ENCODE results near the gene NDUFS4. TPM values are rescaled to one million over a fixed set of nuclear protein-coding genes. Genes with fewer than 3 reads are reported as not detected.
"Not testable (repeated sequence)": the region's sequence is repeated elsewhere in the genome, so short reads cannot be mapped to it uniquely, and the experiment has no call there.

NDUFS4 gene
- 10 to 100 TPM; 64.5 to 77.8 (median 67.5) TPM for total RNA-seq

DNA sequence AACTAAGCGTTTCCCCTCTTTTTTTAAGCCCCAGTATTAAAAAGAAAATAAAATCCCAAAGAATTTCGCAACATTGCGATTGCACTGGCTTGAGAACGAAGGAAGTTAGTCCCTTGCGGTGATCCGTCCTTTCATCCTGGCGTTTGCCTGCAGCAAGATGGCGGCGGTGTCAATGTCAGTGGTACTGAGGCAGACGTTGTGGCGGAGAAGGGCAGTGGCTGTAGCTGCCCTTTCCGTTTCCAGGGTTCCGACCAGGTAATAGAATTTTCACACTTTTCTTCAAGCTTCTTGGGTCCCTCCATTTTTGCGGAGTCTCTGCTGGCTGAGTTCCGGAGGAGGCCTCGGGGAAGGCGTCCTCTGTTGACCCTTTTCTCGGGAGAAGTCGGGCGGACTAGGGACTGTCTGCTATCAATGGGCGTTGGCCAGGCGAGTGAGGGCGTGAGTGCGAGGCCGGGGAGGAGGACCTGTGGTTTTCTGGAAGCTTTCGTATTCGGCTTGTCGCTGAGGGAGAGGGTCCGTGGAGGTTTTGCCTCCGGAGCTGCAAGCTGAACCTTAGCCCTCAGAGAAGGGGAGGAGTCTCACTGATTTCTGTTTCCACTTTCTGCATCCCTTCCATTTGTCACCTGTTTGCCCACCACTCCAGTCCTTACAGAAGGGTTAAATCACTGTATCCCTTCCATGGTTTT is at the start of gene NDUFS4:
TSS of gene NDUFS4 (plus strand) at position 134 of the 686 bp plus-strand sequence. CDS start at position 158, 24 bp downstream.
- Histone ChIP-seq H3K36me3 (no peaks in the 10 kb centered on the region), H3K9me3 (no peaks in the 10 kb centered on the region), H3K4me1 (peaks cover 35% of the 10 kb centered on the region), H3K4me3 (peak within 1 kb of the TSS; percentile 92), H3K27me3 (peaks cover 3% of the 10 kb centered on the region), H3K27ac (peak within 1 kb of the TSS; percentile 90)
- TF ChIP-seq POLR2A (IDR thresholded peaks at IDR 0.05) (no peak), EP300 (IDR thresholded peaks at IDR 0.05) (no peak), POLR2AphosphoS5 (IDR thresholded peaks at IDR 0.05) (peak in 2 of 3 donors; percentile 57 to 98)
- TF ChIP-seq, protein P1, sequence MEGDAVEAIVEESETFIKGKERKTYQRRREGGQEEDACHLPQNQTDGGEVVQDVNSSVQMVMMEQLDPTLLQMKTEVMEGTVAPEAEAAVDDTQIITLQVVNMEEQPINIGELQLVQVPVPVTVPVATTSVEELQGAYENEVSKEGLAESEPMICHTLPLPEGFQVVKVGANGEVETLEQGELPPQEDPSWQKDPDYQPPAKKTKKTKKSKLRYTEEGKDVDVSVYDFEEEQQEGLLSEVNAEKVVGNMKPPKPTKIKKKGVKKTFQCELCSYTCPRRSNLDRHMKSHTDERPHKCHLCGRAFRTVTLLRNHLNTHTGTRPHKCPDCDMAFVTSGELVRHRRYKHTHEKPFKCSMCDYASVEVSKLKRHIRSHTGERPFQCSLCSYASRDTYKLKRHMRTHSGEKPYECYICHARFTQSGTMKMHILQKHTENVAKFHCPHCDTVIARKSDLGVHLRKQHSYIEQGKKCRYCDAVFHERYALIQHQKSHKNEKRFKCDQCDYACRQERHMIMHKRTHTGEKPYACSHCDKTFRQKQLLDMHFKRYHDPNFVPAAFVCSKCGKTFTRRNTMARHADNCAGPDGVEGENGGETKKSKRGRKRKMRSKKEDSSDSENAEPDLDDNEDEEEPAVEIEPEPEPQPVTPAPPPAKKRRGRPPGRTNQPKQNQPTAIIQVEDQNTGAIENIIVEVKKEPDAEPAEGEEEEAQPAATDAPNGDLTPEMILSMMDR (IDR thresholded peaks at IDR 0.05), result no peak
- under 1% methylated on average over 30 of the region's 30 CpGs for WGBS
- peak; percentile 88 for DNase-seq (ENCODE audit: low spot score in 2 of 2)

DNA sequence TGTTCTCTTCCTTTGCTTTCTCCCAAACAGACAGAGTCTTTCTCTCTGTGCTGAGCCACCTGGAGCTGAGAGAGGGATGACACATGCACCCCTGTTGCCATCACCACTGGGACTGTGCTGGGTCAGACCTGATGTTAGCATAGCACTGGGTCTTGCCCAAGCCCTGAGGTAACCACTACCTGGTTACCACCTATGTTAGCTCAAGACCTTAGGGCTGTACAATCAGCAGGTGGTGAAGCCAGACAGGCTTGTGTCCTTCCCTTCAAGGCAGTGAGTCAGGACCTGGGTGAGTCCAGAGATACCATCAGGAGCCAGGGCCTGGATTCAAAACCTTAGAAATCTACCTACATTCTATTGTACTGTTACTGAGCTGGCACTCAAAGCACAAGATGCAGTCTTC is 47.9 kb upstream of the NDUFS4 start:
- Histone ChIP-seq H3K9me3 (peaks cover 19% of the 10 kb centered on the region), H3K36me3 (no peaks in the 10 kb centered on the region), H3K4me1 (no peaks in the 10 kb centered on the region), H3K4me3 (no peak overlapping the region), H3K27me3 (no peaks in the 10 kb centered on the region), H3K27ac (no peak overlapping the region)
- TF ChIP-seq POLR2A (IDR thresholded peaks at IDR 0.05) (no peak), EP300 (IDR thresholded peaks at IDR 0.05) (no peak), POLR2AphosphoS5 (IDR thresholded peaks at IDR 0.05) (no peak)
- TF ChIP-seq, protein P1 (IDR thresholded peaks at IDR 0.05), result no peak
- DNase-seq (ENCODE audit: low spot score in 2 of 2), result no peak

DNA sequence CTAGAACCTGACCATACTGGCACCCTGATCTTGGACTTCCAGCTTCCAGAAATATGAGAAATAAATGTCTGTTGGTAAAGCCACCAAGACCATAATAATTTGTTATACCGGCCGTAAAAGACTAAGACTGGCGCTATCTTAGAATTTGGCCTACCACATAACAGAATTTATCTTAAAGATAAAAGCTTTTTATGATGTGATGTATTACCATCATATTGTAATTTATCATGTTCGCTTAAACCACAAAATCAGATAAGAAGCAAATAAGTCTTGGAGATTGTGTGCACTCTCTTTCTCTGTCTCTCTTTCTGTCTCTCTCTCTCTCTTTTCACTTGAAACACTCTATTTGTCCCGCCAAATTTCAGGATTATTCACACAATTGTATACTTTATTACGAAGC is 44.5 kb upstream of the NDUFS4 start:
- TF ChIP-seq POLR2A (IDR thresholded peaks at IDR 0.05), result no peak
- no peak for TF ChIP-seq EP300 (IDR thresholded peaks at IDR 0.05)
- TF ChIP-seq POLR2AphosphoS5 (IDR thresholded peaks at IDR 0.05), result no peak
- TF ChIP-seq, protein P1 (IDR thresholded peaks at IDR 0.05), result no peak
- Histone ChIP-seq H3K9me3 (no peaks in the 10 kb centered on the region), H3K27ac (no peak overlapping the region), H3K27me3 (no peaks in the 10 kb centered on the region), H3K4me1 (no peaks in the 10 kb centered on the region), H3K4me3 (no peak overlapping the region), H3K36me3 (no peaks in the 10 kb centered on the region)
- no peak for DNase-seq (ENCODE audit: low spot score in 2 of 2)
- WGBS, result 79% methylated on average over 6 of the region's 6 CpGs

DNA sequence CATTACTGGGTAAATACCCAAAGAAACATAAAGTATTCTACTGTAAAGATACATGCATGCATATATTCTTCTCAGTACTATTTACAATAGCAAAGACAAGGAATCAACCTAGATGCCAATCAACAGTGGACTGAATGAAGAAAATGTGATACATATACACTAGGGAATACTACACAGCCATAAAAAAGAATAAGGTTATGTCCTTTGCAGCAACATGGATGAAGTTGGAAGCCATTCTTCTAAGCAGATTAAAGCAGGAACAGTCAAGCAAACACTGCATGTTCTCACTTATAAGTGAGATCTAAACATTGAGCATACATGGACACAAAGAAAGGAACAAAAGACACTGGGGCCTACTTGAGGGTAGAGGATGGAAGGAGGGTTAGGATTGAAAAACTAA is 39.6 kb upstream of the NDUFS4 start:
- no peaks in the 10 kb centered on the region for H3K9me3 ChIP-seq
- no peak for TF ChIP-seq POLR2A (IDR thresholded peaks at IDR 0.05)
- TF ChIP-seq POLR2AphosphoS5 (IDR thresholded peaks at IDR 0.05), result no peak
- TF ChIP-seq EP300 (IDR thresholded peaks at IDR 0.05), result no peak
- TF ChIP-seq, protein P1 (IDR thresholded peaks at IDR 0.05), result no peak
- H3K36me3 ChIP-seq, result no peaks in the 10 kb centered on the region
- no peaks in the 10 kb centered on the region for H3K4me1 ChIP-seq
- no peak overlapping the region for H3K4me3 ChIP-seq
- H3K27ac ChIP-seq, result no peak overlapping the region
- no peaks in the 10 kb centered on the region for H3K27me3 ChIP-seq
- DNase-seq (ENCODE audit: low spot score in 2 of 2), result no peak

DNA sequence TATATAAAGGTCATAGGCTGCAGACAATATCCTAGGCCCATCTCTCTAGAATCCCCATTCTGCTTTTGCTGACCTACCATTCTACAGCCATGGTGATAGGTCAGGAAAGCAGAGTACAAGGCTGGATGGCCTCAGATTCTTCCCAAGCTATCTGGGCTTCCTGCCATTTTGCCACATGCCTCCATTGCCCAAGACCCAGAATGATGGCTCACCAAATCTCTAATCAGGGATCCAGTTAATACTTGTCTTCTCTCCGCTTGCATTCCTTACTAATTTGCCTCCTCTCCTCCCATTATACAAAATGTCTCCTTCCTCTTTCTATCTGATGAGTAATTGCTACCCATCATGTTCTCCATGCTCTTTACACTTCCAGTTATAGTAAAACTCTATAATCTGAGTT is 22.7 kb upstream of the NDUFS4 start:
- Histone ChIP-seq H3K9me3 (no peaks in the 10 kb centered on the region), H3K4me3 (no peak overlapping the region), H3K27ac (no peak overlapping the region), H3K27me3 (no peaks in the 10 kb centered on the region), H3K36me3 (no peaks in the 10 kb centered on the region), H3K4me1 (no peaks in the 10 kb centered on the region)
- WGBS, result 81% methylated on average over 1 of the region's 1 CpG
- no peak for DNase-seq (ENCODE audit: low spot score in 2 of 2)
- no peak for TF ChIP-seq POLR2A (IDR thresholded peaks at IDR 0.05)

DNA sequence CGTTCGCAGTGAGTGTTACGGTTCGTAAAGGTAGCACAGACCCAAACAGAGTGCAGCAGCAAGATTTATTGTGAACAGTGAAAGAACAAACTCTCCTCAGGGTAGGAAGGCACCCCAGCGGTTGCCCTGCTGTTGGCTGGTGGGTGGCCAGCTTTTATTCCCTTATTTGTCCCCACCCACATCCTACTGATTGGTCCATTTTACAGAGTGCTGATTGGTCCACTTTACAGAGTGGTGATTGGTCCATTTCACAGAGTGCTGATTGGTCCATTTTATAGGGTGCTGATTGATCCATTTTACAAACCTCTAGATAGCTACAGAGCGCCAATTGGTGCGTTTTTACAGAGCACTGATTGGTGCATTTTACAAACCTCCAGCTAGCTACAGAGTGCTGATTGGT is 19.7 kb upstream of the NDUFS4 start:
- H3K4me3 ChIP-seq; H3K36me3 ChIP-seq; H3K9me3 ChIP-seq; H3K4me1 ChIP-seq; H3K27me3 ChIP-seq; DNase-seq (ENCODE audit: low spot score in 2 of 2); H3K27ac ChIP-seq: not testable (repeated sequence)
- 93% methylated on average over 7 of the region's 7 CpGs for WGBS

Data from suprapubic skin (tissue), 4 donors.